Daoy (cell line): ENCODE results near the gene ERCC4. TPM values are rescaled to one million over a fixed set of nuclear protein-coding genes. Genes with fewer than 3 reads are reported as not detected.

Experiments used
- DNase-seq: peaks from one replicate; pipeline ENCODE4 v3.0.0-alpha.2; 2015; ENCODE audit warnings: low read depth
- total RNA-seq: library from RNA; depleted of rRNA; stranded (reverse); fragments of >200 nt; shearing (Covaris generic); gene quantifications from 2 replicates; pipeline ENCODE4 v1.2.3, GENCODE V29; 2014; rRNA removed

ERCC4 gene
- total RNA-seq, 1 experiment from 2014 or later, result 8.2 TPM

DNA sequence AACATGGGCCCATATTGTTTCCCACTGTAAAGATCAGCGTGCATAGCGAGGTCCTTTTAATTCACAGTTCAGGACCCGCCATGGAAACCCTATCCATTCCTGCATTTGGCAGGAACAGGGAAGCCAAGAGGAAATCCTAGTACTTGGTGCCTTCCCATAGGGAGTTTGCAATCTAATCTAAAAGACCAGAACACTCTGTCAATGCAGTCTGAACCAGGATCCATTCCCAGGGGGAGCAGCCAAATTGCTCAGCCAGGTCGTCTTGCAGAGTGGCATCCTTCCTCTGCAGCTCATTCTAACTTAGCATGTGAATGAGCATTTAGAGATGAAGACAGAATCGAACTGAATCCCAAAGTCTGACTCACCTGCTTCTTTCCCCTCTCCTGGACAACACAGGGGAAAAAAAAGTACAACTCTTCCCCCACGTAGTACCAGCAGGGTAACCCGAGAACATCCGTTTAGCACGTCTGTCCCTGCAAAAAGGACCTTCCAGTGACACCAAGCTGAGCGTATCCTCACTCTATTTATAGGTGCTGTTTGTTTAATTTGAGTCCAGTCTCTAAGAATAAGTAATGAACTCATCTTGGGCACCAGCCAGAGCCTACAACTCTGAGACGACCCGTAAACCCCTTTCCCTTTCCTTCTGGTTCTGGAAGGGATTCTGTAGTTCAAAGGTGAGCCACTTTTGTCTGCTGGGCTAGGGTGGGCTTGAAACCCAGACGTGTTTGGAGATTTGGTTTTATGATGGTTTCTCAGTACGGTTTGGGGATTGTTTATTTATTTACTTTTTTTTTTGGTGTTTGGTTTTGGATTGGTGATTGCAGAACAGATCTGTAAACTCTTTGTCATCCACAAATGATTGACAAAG lies 74.5 kb downstream of the ERCC4 start:
- no peak for DNase-seq

DNA sequence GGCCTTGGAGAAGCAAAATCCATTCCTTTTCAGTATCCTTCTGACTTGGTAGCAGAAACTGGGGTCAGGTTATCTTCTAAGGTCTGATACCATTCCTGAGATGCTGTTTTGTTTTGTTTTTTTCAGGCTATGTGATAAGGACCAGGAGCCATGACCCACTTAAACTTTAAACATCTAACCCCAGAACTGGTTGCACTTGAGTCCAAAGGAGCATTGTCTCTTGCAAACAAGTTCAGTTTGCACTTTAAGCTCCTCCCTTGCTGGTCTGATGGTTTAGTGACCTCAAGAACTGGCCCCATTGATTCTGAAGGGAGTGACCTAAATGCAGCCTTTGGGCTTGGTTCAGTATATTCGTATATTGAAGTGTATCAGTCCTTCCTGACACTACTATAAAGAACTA lies 75.2 kb downstream of the ERCC4 start:
- no peak for DNase-seq

DNA sequence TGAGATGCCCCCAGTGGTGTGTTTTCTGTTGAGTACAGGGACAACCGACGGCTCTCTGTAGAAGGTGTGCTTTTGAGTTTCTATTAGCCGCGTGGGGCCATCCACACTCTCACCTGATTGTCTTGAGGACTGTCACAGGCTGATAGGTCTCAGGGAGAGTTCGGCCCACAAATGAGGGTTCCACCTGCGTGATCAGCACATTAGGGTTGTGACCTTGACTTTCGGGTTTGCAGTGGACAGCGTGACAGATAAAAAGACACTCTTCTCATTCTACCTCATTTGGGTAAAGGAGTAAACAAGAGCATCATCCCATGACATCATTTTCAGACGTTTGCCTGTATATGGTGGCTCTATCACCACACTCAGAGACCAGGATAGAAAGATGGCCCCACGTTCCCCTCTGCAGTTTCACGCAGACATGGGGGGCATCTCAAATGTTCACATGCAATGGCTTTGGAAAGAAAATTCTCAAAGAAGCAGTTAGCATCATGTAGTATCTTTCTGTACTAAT lies 76.9 kb downstream of the ERCC4 start:
- no peak for DNase-seq

DNA sequence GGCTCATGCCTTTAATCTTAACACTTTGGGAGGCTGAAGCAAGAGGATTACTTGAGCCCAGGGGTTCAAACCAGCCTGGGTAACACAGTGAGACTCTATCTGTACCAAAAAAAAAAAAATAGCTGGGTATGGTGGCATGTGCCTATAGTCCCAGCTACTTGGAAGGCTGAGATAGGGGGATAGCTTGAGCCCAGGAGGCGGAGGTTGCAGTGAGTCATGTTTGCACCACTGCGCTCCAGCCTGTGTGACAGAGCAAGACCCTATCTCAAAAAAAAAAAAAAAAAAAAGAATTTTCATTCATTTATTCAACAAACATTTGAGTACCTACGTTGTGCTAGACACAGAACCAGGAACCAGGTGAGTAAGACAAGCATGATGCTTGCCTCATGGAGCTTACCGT lies 77.6 kb downstream of the ERCC4 start:
- DNase-seq, result no peak

DNA sequence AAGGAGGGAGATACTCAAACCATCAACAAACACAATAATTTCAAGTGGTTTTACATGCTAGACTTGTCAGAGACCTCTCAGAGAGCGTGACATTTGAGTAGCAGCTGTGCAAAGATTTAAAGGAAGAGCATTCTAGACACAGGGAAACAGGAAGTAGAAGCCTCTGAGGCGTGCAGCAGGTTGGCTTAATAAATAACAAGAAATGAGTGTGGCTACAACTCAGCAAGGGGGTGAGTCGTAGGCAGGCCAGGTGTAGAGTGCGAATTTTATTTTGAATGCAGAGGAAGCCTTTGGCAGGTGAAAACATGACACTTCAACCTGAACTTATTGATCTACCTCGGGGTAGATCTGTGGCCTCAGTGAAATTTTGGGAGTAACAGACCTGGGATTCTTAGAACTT lies 78.0 kb downstream of the ERCC4 start:
- no peak for DNase-seq

DNA sequence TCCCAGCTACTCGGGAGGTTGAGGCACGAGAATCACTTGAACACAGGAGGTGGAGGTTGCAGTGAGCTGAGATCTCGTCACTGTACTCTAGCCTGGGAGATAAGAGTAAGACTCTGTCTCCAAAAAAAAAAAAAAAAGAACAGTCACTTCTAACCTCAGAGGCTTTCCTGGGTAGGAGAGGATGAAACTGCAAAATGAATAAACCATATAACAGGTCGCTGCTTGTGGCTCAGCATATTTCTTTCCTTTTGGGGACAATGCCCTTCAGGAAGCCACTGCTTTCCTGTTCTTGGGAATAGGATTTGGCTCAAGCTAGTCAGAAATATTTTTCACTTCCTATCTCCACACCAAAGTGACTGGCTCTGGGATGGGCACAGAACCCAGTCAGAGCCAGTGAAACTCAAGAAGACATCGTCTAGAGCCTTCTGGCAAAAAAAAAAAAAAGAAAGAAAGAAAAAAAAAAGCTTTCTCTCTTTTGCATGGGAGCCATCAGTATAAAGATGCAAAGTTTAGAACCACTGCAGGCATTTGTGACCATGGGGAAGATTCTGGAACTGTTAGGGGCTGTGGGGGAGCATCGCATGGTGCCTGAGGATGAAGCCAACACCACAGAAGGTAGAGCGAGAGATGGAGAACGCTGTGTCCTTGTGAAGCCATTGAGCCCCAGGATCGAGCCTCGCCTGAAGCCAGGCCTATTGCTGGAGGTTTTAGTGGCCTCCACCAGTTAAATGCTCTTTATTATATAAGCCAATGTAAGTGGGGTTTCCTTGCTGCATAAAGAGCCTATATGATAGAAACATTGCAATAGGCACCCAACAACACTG lies 79.3 kb downstream of the ERCC4 start:
- DNase-seq, result no peak

DNA sequence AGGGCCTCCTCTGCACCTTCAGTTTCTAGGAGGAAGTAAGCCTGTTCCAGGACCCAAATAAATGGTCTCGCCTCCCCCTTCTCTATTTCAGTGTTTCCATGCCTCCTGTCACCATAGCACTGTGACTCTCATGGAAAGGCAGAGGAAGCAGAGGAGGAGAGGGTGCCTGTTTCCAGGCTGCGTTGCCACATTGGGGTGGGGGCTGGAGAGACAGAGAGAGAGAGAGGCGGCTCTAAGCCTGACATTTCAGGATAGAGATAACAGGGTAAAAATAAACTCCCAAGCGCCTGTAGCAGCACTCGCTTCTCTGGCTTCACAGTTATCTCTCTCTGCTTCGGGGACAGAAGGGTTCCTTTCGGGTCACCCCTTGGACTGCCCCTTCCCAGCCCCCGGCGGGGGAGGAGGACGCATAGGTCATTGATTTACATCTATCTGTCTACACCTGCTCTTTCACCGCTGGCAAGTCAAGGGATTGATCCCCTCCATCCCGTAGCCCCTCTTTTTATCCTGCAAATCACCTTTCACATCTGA lies 80.0 kb downstream of the ERCC4 start:
- no peak for DNase-seq

DNA sequence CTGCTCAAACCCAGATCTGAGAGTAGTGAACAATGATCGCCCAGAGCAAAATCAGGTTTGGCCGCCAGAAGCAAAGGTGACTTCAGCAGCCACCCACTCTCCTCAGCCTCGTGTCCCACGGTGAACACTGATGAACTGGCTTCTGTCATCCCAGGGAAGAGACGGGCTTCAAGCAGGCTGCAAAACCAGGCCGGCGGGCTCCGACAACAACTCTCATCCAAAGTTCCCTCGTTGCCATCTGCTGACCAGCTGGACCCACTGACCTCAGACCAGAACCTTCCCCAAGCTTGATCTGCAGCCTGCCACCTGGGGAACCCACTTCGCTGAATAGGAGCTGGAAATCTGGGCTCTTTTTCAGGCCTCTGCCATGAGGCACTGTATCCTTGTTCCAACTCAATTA lies 81.6 kb downstream of the ERCC4 start:
- DNase-seq, result no peak

Other genes with a start within 250 kb of the ERCC4 start
- 5.3 and 8.3 TPM in 2 replicates for gene MRTFB, start 151.2 kb downstream of the ERCC4 start, total RNA-seq